GM03348 (cell line): ENCODE data around the gene DCLK1.

ENCODE experiments used
- DNase-seq: peaks from one replicate; pipeline ENCODE4 v3.0.0; 2012; ENCODE audit warnings: low spot score

DCLK1 gene

DNA sequence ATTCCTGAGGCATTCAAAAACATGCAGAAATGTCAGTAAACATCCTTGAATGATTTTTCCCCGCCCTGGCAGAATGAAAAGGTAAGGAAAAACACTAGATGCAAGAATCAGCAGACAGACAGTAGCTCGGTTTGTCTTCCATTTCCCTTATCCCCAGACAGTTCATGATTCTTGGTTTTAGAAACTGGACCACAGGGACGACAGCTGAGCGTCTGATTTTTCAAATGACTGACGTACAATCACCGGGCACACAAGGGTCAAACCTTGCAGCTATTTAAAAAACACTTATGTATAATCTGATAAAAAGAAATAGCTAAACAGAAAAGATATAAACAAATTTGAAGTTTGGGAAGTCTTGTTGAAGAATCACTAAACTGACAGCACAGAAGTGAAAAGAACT lies 47.1 kb downstream of the DCLK1 start:
- no peak for DNase-seq

DNA sequence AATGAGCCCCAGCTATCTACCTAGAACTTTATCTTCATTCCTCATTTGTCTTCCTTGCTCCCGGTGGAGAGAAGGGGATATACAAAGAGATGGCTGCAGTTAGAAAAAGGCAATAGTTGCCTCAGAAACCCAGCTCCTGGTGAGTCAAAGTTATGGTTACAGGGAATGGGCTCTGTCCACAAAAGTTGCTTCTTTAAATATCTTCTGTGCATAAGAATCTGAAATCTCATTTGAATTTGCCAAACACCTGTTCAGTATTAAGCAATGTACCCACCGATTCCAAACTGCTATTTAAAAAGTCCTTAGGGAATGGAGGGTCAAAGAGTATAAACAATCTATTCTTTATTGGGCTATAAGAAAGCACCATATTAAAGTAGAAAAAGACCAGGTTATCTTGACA lies 48.4 kb downstream of the DCLK1 start:
- DNase-seq = no peak

DNA sequence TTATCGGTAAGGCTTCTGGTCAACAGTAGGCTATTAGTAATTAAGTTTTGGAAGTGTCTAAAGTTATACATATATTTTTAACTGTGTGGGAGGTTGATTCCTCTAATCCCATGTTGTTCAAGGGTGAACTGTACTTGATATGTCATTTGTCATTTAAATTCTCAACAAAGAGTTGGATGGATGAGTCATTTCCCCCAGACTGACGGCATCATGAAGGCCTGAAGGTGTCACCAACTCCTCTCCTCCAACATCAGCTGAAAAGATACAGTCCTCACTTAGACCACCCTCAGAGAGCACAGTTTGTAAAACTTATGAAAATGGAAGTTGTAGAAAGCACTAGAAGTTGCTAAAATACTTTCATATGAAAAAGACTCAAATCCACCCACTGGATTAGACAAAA lies 48.8 kb downstream of the DCLK1 start:
- no peak for DNase-seq

DNA sequence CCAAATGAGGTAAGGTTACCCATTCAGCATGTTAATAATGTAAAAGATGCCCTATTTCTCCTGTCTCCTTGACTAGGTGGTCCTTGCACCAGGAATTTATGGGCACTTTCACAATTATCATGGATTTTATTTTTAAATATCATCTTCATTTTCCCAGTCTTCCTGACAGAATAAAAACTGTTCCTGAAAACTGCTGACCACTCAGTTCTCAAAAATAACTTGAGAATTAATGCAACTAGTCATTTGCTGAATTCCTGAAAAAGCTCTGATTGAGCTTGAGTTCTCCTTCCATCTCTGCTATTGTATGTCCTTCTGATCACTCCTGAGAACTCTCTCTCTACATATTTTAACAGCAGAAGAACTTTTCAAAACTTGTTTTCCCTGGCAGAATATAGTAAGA lies 55.0 kb downstream of the DCLK1 start:
- no peak for DNase-seq

DNA sequence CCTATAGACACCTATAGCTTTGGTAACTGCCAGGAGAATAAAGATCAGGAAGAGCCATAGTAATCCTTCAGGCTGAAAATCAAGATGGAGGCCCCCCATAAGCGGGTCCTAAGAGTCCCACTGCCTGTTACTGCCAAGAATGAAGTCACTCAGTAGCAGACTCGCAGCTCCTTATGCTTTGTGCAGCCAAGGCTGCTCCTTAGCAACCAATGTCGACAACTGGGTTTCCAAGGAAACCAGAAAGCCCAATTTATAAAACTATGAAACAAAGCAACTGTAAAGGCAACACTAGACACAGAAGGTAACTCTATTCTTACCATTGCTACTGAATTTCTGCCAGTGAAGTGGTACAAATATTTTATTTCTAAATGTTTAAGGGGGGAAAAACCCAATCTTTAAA lies 56.5 kb downstream of the DCLK1 start:
- DNase-seq = no peak

DNA sequence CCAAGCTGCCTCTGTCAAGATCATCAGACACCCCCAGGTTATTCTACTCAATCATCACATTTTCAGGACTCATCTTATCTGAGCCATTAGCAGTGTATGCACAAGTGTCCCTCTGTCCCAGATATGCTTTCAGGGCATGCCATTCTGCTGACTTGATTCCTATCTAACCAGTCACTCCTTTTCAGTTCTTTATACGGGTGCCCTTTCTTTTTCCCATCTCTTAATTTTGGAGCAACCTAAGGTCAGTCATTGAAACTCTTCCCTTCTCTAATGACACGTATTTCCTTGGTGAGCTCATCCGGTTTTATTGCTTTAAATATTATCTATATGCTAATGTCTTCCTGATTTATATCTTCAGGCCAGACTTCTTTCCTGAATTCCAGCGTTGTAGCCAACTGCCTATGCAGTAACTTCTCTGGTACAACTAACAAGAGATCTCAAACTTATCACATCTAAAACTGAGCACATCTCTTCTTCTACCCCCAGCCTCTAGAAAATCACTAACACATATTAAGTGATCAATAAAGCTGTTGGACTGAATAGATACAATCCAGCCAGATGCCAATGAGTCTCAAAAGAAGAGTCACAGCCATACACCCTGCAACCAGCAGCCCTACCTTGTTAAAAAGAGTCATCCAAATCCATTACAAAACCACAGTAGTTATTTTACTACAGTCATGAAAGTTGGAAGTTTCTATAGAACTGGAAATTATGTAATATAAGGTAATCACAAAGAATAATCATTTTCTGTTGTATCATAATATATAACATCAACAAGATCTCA lies 58.8 kb downstream of the DCLK1 start:
- DNase-seq = no peak

DNA sequence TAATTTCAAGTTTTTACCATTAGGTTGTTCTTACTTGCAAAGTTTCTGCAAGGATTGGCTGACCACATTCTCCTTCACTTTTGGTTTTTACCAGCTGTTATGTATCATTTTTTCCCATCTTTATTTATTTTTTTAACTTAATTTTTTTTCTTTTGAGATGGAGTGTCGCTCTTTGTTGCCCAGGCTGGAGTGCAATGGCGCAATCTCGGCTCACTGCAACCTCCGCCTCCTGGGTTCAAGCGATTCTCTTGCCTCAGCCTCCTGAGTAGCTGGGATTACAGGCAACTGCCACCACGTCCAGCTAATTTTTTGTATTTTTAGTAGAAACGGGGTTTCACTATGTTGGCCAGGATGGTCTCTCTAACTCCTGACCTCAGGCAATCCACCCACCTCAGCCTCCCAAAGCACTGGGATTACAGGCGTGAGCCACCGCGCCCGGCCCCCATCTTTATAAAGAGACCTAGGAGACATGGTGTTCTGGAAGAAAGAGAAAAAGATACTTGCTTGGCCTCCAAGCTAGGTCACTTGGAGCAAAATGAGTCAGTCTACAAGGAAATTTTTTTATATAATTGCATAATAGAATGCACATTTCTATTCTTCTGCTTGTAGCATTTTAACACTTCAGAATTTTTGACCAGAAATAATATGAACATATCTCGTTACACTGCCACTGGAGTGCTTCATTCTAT lies 60.5 kb downstream of the DCLK1 start:
- peak; percentile 14 for DNase-seq

DNA sequence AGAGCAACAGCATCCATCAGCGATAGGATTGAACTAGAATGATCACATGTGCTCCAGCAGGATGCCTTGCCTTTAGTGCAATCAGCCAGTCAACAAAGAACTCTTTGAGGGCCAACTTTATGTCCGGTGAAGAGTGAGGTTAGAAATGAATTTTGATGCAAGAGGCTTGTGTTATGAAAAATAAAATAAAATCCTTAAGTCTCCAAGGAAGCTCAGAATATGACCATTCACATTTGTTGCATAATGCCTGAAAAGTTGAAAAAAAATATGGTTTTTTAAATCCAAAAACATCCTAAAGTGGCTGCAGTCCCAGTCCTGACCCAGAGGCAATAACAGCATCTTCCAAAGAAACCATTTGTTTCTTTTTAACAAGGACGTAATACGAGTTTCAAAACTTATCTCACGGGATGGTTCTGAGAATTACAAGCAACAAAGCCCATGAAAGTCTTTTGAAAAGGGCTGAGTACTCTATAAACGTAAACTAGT lies 61.3 kb downstream of the DCLK1 start:
- DNase-seq = peak; percentile 35

DNA sequence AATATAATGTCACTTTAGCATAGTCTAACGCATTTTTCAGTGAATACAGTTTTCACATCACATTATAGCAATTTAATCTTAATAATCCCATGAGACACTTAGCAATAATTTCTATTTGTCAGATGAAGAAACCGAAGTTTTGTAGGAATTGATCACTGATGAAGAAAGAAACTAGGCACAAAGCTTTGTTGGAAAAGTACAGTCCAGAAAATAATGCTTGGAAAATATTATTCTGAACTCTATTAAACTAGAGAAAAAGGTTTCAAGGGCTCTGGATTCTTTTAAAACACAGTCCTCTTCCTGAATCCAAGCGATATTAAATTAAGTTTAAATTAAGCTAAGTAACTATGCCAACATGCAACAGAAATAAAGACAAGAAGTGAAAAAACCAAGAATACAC lies 62.2 kb downstream of the DCLK1 start:
- DNase-seq = no peak

DNA sequence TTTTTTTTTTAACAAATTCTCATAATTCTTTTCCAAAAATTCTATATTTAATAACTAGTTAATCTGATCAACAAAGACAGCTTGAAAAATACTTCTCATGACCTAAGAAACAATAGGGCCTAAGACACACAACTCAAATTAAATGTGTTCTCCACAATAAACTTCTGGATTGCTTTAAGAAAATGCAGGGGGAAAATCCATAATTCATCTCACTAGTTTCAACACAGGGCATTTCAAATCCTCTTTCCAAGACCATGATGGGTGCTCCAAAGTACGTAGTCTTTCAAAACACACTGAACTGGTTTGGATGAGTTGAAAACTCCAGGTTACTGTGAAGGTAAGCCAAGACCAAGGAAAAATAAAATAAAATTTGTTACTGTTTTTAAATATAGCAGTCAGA lies 62.6 kb downstream of the DCLK1 start:
- no peak for DNase-seq

DNA sequence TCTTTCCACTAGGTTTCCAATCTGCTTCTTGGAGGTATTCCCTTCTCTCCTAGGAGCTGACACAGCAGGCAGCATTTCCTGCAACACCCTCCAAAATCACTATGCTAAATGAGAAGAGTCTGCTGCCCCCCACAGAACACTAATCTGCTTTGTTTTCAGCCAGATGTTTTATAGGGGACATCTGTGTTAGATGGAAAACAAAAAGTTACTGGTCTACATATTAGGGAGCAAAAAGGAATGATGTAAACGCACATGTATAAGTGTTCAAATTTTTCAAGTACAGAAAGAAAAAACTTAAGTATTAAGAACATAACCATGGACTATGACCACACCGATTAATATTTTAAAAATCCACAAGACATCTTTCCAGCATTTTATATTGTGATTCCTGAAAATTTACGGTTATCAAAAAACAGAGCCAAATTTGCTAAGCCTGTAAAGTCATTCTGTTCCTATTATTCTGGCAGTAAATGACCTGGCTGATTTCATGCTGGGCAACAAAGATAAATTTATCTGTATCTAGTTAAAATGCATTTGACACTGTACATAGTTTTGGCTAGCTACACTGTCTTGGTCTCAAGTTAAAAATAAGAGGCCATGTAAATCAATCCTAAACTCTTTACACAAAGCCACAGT lies 63.3 kb downstream of the DCLK1 start:
- no peak for DNase-seq

DNA sequence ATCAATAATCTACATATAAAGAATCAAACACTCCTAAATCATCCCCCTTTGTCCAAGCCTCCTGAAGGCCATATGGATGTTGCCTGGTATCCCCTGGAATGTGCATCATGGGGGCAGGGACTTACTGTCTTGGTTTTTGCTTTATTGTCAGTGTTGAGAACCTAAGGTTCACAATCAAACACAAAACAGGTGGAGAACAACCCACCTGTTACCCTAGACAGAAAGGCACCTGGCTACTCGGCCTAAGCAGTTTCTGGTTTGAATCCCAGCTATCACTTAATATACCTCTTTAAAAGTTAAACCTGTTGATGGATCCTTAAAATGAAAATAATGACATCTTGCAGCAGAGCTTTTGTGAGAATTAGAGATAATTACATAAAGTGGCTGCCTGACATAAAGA lies 68.9 kb downstream of the DCLK1 start:
- DNase-seq = no peak

DNA sequence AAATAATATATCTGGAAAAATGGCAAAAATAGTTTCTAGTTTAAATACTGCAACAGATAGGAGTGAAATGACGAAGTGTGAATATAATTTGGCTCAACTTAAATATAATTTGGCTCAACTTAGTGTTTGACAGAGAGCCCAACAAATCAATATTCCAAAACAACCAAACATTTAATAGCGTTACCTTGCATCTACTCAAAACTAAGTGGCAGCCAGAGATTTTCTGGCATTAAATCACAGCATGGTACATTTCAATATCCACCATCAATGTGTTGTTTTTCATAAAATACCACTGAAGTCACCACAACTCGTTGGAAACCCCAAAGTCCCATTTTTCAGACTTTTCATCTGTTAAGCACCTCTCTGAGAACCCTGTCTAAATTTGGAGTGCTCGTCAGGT lies 69.6 kb downstream of the DCLK1 start:
- no peak for DNase-seq

DNA sequence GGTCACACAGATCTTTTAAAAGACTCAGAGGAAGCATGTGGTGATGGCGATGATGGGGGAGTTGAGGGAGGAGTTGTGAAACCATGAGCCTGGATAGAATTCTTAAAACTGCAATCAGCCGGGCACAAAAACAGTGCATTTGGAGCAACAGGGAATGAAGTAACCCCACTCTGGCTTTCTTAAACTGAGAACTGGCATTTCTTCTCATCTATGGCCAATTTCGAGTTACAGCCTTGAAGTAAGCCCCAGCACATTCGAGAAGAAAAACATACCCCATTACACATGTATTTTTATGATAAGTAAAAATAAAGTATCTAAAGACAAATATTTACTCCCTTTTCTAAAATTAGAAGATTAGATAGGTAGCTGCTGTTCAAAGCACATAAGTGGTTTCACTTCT lies 70.1 kb downstream of the DCLK1 start:
- no peak for DNase-seq

DNA sequence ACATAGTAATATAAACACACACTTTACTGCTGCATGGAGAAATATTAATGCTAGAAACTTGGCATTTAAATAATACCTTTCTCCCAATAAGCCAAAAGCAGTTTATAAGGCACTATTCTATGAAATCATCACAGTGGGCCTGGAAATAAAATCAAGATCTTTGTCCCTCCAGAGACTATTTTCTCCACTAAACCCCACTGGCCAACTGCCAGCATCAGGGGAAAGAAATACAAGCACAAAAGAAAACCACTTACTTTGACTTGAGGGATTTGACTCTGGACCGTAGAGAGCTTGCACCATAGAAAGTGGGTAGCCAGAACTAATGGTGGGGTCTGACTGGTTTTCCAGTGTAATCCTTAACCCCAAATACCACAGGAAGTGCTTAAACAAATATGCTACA lies 71.9 kb downstream of the DCLK1 start:
- DNase-seq = no peak

DNA sequence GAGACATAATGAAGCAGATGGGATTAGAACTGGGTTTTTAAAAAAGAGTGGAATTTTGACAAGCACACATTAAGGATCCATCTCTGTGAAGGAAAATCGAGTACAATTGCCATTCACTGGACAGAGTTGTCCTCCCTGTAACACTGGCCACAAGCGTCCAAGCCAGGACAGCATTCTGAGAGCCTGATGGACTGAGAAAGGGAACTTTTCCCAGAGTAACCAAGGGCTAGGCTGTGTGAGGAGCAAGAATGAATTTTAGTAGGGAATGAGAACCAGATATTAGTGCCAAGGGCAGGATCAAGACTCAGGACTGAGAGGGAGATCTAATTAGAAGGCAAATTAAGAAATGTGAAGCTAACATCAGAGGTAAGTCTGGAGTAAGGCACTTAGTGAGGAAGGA lies 73.1 kb downstream of the DCLK1 start:
- DNase-seq = no peak

DNA sequence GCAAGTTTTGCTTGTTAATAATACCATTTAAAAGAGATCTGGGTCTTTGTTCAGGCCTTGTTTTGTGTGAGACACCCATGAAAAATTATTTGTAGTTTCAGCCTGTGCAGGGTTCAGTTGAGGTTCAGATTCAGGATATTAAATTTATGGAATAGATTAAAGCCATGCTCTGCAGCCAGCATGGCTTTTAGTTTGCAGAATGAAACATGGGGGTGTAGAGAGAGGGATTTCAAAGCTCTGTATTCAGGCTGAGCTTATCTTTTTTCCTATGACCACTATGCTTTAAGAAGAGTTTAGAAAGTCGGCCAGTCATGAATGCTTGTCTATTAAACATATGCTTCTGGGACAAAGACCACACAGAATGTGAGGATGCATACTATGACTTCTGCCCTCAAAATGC lies 73.6 kb downstream of the DCLK1 start:
- DNase-seq = no peak

DNA sequence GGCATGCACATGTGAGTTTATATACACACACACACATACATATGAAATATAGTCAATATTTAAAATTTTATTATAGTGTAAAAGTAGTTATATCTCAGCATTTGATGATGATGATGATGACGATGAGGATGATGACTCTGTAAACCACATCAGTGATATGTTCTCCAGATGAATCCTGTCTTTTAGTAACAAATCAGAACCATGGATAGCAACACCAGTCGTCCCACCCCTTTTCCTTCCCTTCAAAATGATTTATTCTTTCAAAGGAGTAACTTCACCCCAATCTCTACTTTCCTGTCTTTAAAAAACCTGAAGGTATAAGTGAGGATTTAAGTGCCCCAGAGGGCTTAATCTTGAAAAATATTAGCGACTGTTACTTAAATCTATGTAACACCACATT lies 74.1 kb downstream of the DCLK1 start:
- DNase-seq = peak; percentile 12

DNA sequence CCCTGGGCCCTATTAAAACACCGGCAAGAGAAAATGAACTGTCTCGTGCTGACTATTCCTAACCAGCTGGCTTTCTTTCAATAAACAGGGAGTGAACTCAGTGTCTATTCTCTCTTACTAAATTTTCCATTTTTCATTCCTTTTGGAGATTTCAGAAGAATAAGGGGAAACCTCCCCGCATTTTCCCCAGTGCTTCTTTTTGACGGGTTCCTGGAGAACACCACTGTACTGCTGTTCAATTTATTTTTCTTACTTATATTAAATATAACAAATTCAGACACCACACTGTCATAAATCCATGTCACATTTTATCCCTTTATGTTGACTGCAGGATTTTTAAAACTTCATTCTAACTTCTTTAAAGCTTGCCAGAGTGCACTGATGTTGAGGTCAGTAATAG lies 75.8 kb downstream of the DCLK1 start:
- DNase-seq = no peak

DNA sequence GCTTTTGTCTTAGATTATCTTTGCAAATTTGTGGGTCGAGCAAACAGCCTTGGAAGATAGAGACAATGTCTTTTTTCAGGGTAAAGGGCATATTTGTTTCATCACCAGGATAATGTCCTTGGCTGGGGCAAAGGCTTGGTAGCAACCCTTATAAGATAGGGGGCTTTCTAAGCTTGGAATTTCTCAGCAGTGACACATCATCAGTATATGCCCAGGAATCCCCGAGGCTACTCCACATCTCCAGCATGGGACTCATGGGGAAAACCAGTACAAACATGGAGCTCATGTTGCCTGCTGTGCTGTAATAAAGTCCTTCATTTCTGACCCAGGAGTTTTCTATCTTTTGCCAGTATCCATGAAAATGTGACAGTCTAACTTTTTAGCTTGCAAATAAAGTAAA lies 77.1 kb downstream of the DCLK1 start:
- DNase-seq = no peak

DNA sequence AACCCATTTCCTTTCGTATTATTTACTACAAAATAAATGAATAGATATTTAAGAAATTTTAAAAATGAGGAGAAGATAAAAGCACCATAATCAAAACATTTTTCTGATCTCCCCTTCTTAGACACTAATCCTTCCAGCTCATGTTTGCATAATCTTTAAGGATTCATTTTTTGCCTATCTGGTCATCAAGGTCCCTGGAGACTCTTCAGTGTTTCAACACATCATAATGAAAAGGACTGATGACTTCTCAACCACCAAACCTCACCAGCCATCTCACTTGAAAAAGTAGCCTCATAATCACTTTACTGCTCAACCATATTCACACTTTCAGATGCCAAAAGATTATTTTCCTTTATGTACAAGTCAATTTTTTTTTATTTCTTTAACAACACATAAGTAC lies 80.1 kb downstream of the DCLK1 start:
- no peak for DNase-seq

DNA sequence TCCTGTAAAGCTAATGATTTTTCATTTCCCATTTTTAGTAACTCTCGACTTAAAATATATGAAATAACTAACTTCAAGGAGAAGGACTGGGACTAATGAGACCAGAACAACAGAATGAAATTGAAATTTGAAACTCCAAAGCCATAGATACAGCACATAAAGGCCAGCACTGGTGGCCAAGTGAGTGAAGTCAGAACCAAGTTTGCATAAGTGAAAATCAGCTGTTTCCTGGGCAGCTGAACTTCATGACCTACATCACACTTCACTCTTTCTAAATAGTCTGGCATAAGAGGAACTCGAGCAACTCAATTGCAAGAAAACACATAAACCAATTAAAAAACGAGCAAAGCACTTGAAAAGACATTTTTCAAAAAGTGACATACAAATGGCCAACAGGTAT lies 84.5 kb downstream of the DCLK1 start:
- DNase-seq = no peak

DNA sequence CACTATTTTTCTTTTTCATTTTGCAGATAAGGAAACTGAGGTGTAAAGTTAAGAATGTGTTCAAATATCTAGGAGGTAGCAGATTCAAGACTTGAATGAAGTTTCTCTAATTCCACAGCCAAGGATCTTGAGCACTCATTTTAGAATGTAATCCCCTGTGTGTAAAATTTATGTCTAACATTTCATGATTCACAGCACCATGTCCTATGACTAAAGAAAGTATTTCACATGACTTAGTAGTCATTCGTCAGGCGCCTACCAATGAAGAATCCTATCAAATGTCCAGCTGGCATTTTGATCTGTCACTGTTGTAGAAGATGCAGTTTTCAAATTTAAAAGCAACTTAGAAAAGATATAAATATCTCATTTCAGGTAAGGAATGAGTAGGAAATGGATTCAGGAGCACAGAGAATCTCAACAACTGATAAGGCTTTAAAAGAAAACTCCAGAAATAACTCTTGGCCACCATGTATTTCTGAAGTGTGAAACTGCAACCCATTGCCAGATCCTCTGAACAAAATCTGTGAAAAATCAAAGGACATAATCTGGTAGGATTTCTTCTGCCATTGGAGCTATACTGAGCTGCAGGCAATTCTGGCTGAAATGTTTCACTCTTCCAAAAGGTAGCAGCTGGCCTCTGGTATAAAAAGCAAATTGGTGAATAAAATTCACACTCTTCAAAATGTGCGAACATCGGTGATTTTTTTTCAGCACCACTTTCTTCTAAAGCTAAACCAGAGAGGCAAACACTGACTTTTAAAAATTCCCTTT lies 92.2 kb downstream of the DCLK1 start:
- peak; percentile 9 for DNase-seq
